ENCODE data around the gene PIGQ. TPM values are rescaled to one million over a fixed set of nuclear protein-coding genes. Genes with fewer than 3 reads are reported as not detected.

Gene PIGQ
- 30.2 and 36.2 TPM in 2 replicates for total RNA-seq

DNA sequence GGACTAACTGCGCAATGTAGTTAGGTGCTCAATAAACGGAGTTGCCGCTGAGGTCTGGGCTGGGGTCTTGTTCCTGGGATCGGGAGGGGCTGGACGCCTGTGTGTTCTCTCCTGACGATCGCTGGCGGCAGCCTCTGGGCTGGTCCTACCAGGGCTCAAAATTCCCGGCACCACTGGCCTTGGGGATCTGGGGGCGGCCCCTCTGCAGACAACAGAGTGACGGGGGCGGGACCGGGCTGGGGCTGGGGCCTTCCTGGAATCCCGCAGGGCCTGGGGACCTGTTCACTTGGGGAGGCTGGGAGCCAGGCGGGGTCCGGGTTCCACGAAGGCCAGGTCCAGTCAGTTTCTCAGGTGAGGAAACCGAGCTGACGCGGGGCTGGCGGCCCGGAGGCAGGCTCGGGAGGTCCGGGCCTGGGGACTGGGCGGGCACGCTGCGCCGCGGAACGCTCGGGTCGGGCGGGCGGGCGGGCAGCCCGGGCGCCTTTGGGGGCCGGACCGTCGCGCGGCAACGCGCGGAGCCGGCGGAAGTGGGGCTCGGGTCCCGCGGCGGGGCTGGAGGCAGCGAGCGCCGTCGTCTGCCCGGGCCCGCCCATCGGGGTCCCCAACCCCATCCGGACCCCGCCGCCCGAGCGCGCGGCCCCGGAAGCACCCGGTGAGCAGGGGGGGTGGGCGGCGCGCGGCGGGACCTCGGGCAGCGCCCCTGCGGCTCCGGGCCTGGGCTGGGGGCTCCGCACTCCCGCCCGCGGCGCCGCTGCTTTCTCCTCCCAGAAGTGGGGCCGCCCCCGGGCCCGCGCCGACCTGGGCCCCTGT lies at the start of gene PIGQ:
Gene PIGQ (plus strand): TSS at position 524 of the 810 bp plus-strand sequence. CDS start 4,107 bp downstream, outside the sequence.

DNA sequence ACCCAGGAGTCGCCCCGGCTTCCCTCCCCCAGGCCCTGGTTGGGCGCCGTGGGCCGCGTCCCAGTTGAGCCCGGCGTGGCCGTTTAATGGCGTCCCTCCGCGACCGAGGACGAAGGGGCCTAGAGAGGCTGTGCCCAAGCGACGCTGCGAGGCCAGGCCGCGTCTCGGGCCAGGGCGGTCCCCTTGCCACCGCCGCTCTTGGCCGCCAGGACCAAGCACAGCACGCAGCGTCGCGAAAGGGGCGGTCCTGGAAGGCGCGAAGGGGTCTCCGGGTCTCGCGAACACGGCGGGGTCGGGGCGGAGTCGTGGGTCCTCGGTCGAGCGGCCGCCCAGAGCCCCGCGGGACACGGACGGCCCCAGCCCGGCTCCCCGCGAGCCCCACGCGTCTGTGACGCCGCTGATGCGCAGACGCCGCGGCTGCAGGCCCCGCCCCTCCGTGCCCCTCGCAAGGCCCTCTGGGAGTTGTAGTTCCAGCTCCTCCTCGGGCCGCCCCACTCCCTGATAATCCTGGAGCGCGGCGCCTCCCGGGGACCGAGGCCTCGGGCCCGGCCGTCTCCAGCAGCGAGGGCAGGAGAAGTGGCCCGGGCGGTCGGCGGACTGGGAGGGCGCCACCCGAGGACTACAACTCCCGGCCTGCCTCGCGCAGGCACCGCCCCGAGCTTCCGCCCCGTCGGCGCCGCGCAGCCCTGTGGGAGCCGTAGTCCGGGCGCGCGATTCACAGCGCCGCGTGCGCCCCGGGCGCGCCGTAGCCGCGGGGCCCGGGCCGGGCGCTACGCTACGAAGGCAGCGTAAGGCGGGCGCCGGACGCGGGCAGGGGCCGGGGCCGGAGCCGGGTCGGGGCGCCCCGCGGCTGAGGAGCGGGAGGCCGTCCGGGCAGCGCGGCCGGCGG lies 42.5 kb upstream of the PIGQ start, which contains the start of gene CAPN15:
Gene CAPN15 (plus strand): TSS at position 698 of the 889 bp plus-strand sequence. CDS start 19,127 bp downstream, outside the sequence.

DNA sequence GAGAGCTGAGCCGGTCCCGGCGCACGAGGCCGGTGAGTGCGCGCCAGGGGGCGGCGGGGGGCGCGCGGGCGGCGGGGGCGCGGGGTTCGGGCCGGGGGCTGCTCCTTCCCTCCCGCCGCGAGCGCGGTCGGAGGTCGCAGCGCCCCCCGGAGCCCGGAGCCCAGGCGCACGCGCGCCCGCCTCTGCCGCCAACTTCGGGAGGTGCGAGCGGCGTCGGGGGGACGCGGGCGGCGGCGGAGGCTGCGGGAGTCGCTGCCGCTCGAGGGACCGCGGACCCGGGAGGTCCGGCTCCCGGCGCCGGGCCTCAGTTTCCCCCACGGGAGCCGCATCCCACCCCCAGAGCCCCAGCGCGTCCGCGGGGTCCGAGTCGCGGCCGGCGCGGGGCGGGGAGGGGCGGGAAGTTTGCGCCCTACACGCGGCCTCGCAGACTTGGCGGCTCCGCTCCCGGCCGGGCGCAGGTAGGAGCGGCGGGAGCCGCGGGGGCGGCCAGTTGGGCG lies 9.5 kb upstream of the PIGQ start, which contains the start of gene PRR35:
Gene PRR35 (plus strand): TSS at position 191 of the 497 bp plus-strand sequence. CDS start 2,901 bp downstream, outside the sequence.

DNA sequence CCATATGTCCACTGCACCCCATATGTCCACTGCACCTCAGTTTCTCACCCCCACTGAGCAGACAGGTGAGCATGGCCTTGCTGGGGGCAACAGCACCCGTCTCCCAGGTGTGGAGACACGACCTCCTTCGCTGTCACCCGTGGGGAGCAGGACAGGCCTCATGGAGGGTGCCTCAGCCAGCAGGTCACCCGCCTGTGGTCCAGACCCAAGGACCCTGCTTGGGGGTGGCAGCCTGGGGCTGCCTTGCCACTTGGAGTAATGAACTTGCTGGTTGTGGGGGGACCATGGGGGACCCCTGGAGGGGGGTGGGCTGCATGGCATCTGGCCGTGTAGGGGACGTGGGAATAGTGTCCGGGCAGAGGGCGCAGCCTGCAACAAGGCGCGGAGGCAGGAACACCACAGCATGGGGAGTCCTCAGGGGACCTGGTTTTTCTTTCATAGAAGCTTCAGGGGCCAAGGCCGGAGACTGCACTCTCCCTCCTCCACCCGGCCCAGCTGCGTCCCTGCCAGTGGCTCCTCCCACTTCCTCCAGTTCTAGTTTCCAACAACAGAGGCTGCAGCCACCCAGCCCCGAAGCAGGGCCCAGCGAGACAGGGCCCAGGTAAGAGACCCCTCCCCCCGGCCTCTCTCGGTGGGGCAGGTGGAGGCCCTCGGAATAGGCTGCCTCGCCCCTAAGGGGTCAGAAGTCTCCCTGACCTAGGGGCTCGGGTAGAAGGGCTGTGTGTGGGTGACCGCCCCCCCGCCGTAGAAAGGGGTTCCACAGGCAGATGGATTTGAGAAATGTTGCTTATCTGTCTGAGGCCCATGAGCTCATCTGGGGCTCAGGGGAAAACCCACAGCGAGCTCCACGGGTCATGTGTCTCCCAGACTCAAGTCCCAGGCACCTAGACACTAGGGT lies 3.0 kb upstream of the PIGQ start, which contains the start of gene NHLRC4:
Gene NHLRC4 (plus strand): TSS at position 531 of the 898 bp plus-strand sequence. CDS start 1,043 bp downstream, outside the sequence.

DNA sequence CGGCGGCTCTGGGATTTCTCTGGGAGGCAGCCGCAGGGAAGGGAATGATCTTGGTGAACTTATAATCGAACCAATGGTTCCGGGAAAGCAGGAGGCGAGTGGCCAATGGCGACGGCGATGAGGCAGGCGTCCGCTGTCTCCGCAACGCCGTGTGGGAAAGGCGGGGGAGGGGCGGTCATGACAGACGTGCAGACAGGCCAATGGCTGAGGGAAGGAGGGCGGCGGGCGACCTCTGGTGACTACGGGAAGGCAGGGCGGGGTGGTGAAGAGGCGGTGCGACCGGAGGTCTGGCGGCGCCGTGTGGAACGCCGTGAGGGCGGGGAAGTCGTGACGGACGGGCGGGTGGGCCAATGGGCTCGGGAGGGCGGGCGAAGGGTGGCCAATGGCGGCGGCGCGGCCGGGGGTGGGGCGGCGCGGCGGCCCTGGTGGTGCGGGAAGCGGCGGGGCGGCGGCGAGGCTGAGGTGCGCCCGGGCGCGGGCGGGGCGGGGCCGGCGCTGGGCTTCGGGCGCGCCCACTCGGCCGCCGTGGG lies 20.0 kb downstream of the PIGQ start, which contains the start of gene RAB40C:
Gene RAB40C (plus strand): TSS at position 409 of the 530 bp plus-strand sequence. CDS start 226 bp downstream, outside the sequence.

DNA sequence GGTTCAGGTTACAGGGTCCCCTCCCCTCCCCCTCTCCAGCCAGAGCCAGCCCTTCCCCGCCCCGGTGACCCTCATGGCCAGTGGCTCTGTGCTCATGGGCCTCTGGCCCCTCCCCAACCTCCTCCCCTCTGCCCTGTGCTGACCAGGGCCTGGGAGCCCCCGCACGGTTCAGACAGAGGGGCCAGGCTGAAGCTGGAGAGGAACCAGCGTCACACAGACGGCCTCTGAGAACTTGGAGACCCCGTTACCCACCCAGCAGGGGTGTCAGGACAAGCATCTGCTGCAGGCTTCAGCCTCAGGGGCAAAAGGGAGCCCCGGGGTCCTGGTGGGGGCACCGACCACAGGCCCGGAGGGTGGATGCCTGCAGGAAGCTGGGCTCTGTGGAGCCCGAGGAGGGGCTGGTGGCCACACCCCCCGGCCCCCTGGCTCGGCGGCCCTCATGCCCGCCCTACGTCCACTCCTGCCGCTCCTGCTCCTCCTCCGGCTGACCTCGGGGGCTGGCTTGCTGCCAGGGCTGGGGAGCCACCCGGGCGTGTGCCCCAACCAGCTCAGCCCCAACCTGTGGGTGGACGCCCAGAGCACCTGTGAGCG lies 61.1 kb downstream of the PIGQ start, which contains the start of gene WFIKKN1:
Gene WFIKKN1 (plus strand): TSS at position 171 of the 591 bp plus-strand sequence. CDS start 269 bp downstream, at position 440.

Small RNAs within 50 kb of the gene (small RNA-seq; reads per million reads assigned to genes)
- gene MIR3176 (not detected), gene MIR5587 (0.99 reads per million, percentile 18 among the genes with 10 or more reads in this experiment), gene Z98883.1 (not detected)

Other genes with a start within 250 kb of the PIGQ start
- 20.0 and 28.6 TPM in 2 replicates for gene AXIN1, start 217.2 kb upstream of the PIGQ start, total RNA-seq
- 54.7 and 57.2 TPM in 2 replicates for gene MRPL28, start 199.4 kb upstream of the PIGQ start, total RNA-seq
- 46.3 and 54.8 TPM in 2 replicates for gene PGAP6, start 188.0 kb upstream of the PIGQ start, total RNA-seq
- gene NME4, start 172.8 kb upstream of the PIGQ start, total RNA-seq = 122 and 127 TPM in 2 replicates
- 25.0 and 25.2 TPM in 2 replicates for gene DECR2, start 168.1 kb upstream of the PIGQ start, total RNA-seq
- 21.6 and 24.3 TPM in 2 replicates for gene RAB11FIP3, start 144.3 kb upstream of the PIGQ start, total RNA-seq
- 44.9 and 60.5 TPM in 2 replicates for gene CAPN15, start 42.3 kb upstream of the PIGQ start, total RNA-seq
- gene PRR35, start 9.6 kb upstream of the PIGQ start, total RNA-seq = 0.32 TPM in 1 of 2 replicates, not detected in the other
- gene NHLRC4, start 3.0 kb upstream of the PIGQ start, total RNA-seq = 1.5 and 2.6 TPM in 2 replicates
- 14.6 and 19.8 TPM in 2 replicates for gene RAB40C, start 20.1 kb downstream of the PIGQ start, total RNA-seq
- 0.12 and 0.16 TPM in 2 replicates for gene WFIKKN1, start 61.0 kb downstream of the PIGQ start, total RNA-seq
- 57.0 and 75.8 TPM in 2 replicates for gene METTL26, start 66.3 kb downstream of the PIGQ start, total RNA-seq
- 13.8 and 14.8 TPM in 2 replicates for gene MCRIP2, start 71.9 kb downstream of the PIGQ start, total RNA-seq
- gene WDR90, start 79.4 kb downstream of the PIGQ start, total RNA-seq = 9.7 and 12.8 TPM in 2 replicates
- gene RHOT2, start 98.2 kb downstream of the PIGQ start, total RNA-seq = 49.2 and 53.2 TPM in 2 replicates
- 2.9 TPM in 2 replicates for gene RHBDL1, start 105.7 kb downstream of the PIGQ start, total RNA-seq
- 71.6 and 83.9 TPM in 2 replicates for gene STUB1, start 110.4 kb downstream of the PIGQ start, total RNA-seq
- 46.6 and 52.9 TPM in 2 replicates for gene JMJD8, start 114.4 kb downstream of the PIGQ start, total RNA-seq
- gene WDR24, start 120.4 kb downstream of the PIGQ start, total RNA-seq = 10.6 and 12.8 TPM in 2 replicates
- under 0.01 TPM in 1 of 2 replicates, not detected in the other for gene FBXL16, start 135.8 kb downstream of the PIGQ start, total RNA-seq
- 41.3 and 48.5 TPM in 2 replicates for gene METRN, start 145.2 kb downstream of the PIGQ start, total RNA-seq
- 21.9 and 25.1 TPM in 2 replicates for gene ANTKMT, start 151.2 kb downstream of the PIGQ start, total RNA-seq
- 2.8 and 2.9 TPM in 2 replicates for gene CCDC78, start 156.5 kb downstream of the PIGQ start, total RNA-seq
- 15.3 and 20.5 TPM in 2 replicates for gene HAGHL, start 157.1 kb downstream of the PIGQ start, total RNA-seq
- 33.8 and 36.1 TPM in 2 replicates for gene CIAO3, start 171.0 kb downstream of the PIGQ start, total RNA-seq
- gene MSLN, start 190.8 kb downstream of the PIGQ start, total RNA-seq = 0.12 TPM in 1 of 2 replicates, not detected in the other
- 26.1 and 31.0 TPM in 2 replicates for gene RPUSD1, start 218.4 kb downstream of the PIGQ start, total RNA-seq
- gene CHTF18, start 218.7 kb downstream of the PIGQ start, total RNA-seq = 2.8 and 3.7 TPM in 2 replicates
- not detected in 2 replicates for gene GNG13, start 230.8 kb downstream of the PIGQ start, total RNA-seq

Data from hair follicle dermal papilla cell (primary cell).